ENCODE results near the gene AHCYL1.

The AHCYL1 gene

GRCh38 chr1:109976762-109977161, 7.8 kb upstream of the AHCYL1 start:
- no peak for DNase-seq (ENCODE audit: low read depth in 2 of 3, low spot score in 2 of 3)

- DNase-seq (ENCODE audit: low read depth in 2 of 3, low spot score in 2 of 3): no peak
Observed at GRCh38 chr1:109977225-109977624, 7.3 kb upstream of the AHCYL1 start.

GRCh38 chr1:109977657-109978378, 6.7 kb upstream of the AHCYL1 start:
- no peak for DNase-seq (ENCODE audit: low read depth in 2 of 3, low spot score in 2 of 3)

GRCh38 chr1:109978761-109979488, 5.6 kb upstream of the AHCYL1 start:
- DNase-seq (ENCODE audit: low read depth in 2 of 3, low spot score in 2 of 3): no peak

- no peak for DNase-seq (ENCODE audit: low read depth in 2 of 3, low spot score in 2 of 3)
Observed at GRCh38 chr1:109979489-109980091, 5.0 kb upstream of the AHCYL1 start.

GRCh38 chr1:109980324-109981003, 4.1 kb upstream of the AHCYL1 start:
- DNase-seq (ENCODE audit: low read depth in 2 of 3, low spot score in 2 of 3): no peak

- DNase-seq (ENCODE audit: low read depth in 2 of 3, low spot score in 2 of 3): no peak
Observed at GRCh38 chr1:109981004-109981335, 3.6 kb upstream of the AHCYL1 start.

GRCh38 chr1:109983380-109984189, 980 bp upstream of the AHCYL1 start:
- no peak for DNase-seq (ENCODE audit: low read depth in 2 of 3, low spot score in 2 of 3)

GRCh38 chr1:109984190-109984455, 442 bp upstream of the AHCYL1 start:
- DNase-seq (ENCODE audit: low read depth in 2 of 3, low spot score in 2 of 3): no peak

GRCh38 chr1:109985247-109986053, 885 bp downstream of the AHCYL1 start:
- DNase-seq (ENCODE audit: low read depth in 2 of 3, low spot score in 2 of 3): no peak

- DNase-seq (ENCODE audit: low read depth in 2 of 3, low spot score in 2 of 3): no peak
Observed at GRCh38 chr1:109986054-109986444, 1.5 kb downstream of the AHCYL1 start.

GRCh38 chr1:109988349-109988914, 3.9 kb downstream of the AHCYL1 start:
- no peak for DNase-seq (ENCODE audit: low read depth in 2 of 3, low spot score in 2 of 3)

- no peak for DNase-seq (ENCODE audit: low read depth in 2 of 3, low spot score in 2 of 3)
Observed at GRCh38 chr1:109989506-109990301, 5.1 kb downstream of the AHCYL1 start.

GRCh38 chr1:109990302-109990653, 5.7 kb downstream of the AHCYL1 start:
- DNase-seq (ENCODE audit: low read depth in 2 of 3, low spot score in 2 of 3): no peak

- DNase-seq (ENCODE audit: low read depth in 2 of 3, low spot score in 2 of 3): no peak
Observed at GRCh38 chr1:109991400-109991925, 6.9 kb downstream of the AHCYL1 start.

- no peak for DNase-seq (ENCODE audit: low read depth in 2 of 3, low spot score in 2 of 3)
Observed at GRCh38 chr1:109993885-109994284, 9.3 kb downstream of the AHCYL1 start.

- no peak for DNase-seq (ENCODE audit: low read depth in 2 of 3, low spot score in 2 of 3)
Observed at GRCh38 chr1:109994654-109995053, 10.1 kb downstream of the AHCYL1 start.

- no peak for DNase-seq (ENCODE audit: low read depth in 2 of 3, low spot score in 2 of 3)
Observed at GRCh38 chr1:109995536-109995935, 11.0 kb downstream of the AHCYL1 start.

- DNase-seq (ENCODE audit: low read depth in 2 of 3, low spot score in 2 of 3): no peak
Observed at GRCh38 chr1:109996476-109996875, 11.9 kb downstream of the AHCYL1 start.

Data from activated CD8-positive, alpha-beta memory T cell treated with anti-CD3 and anti-CD28 coated beads for 48 hours (primary cell).